ENCODE measurements around the gene SERAC1. TPM values are rescaled to one million over a fixed set of nuclear protein-coding genes. Genes with fewer than 3 reads are reported as not detected.

SERAC1 gene
- polyA plus RNA-seq, 2 of the 4 experiments (the other 2 are of a cell fraction) = 5.1 to 6.7 TPM

GRCh38 chr6:158194487-158195280 is 26.6 kb upstream of the SERAC1 start:
- no peak for TF ChIP-seq HOXB5 (CRISPR knock-in tag; IDR thresholded peaks at IDR 0.05)
- TF ChIP-seq GATA3 (IDR thresholded peaks at IDR 0.05; ENCODE audit: borderline replicate concordance) = no peak
- no peak for TF ChIP-seq RFX5 (IDR thresholded peaks at IDR 0.05)
- TF ChIP-seq, protein P1, sequence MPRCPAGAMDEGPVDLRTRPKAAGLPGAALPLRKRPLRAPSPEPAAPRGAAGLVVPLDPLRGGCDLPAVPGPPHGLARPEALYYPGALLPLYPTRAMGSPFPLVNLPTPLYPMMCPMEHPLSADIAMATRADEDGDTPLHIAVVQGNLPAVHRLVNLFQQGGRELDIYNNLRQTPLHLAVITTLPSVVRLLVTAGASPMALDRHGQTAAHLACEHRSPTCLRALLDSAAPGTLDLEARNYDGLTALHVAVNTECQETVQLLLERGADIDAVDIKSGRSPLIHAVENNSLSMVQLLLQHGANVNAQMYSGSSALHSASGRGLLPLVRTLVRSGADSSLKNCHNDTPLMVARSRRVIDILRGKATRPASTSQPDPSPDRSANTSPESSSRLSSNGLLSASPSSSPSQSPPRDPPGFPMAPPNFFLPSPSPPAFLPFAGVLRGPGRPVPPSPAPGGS (IDR thresholded peaks at IDR 0.05) = no peak
- TF ChIP-seq PHF8 (IDR thresholded peaks at IDR 0.05; ENCODE audit: borderline replicate concordance, low read depth) = no peak
- no peak for TF ChIP-seq SMC3 (IDR thresholded peaks at IDR 0.05)
- TF ChIP-seq, protein P2, sequence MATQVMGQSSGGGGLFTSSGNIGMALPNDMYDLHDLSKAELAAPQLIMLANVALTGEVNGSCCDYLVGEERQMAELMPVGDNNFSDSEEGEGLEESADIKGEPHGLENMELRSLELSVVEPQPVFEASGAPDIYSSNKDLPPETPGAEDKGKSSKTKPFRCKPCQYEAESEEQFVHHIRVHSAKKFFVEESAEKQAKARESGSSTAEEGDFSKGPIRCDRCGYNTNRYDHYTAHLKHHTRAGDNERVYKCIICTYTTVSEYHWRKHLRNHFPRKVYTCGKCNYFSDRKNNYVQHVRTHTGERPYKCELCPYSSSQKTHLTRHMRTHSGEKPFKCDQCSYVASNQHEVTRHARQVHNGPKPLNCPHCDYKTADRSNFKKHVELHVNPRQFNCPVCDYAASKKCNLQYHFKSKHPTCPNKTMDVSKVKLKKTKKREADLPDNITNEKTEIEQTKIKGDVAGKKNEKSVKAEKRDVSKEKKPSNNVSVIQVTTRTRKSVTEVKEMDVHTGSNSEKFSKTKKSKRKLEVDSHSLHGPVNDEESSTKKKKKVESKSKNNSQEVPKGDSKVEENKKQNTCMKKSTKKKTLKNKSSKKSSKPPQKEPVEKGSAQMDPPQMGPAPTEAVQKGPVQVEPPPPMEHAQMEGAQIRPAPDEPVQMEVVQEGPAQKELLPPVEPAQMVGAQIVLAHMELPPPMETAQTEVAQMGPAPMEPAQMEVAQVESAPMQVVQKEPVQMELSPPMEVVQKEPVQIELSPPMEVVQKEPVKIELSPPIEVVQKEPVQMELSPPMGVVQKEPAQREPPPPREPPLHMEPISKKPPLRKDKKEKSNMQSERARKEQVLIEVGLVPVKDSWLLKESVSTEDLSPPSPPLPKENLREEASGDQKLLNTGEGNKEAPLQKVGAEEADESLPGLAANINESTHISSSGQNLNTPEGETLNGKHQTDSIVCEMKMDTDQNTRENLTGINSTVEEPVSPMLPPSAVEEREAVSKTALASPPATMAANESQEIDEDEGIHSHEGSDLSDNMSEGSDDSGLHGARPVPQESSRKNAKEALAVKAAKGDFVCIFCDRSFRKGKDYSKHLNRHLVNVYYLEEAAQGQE (IDR thresholded peaks at IDR 0.05) = no peak
- no peak for TF ChIP-seq HOXB13 (CRISPR knock-in tag; IDR thresholded peaks at IDR 0.05; ENCODE audit: low read depth)
- no peak for TF ChIP-seq ATOH8 (CRISPR knock-in tag; IDR thresholded peaks at IDR 0.05; ENCODE audit: low read depth)
- ChIA-PET CTCF (no interaction called here), POLR2A (no interaction called here)
- Histone ChIP-seq H3K4me1 (no peaks in the 10 kb centered on the region), H3K4me3 (no peak overlapping the region), H3K9me3 (no peaks in the 10 kb centered on the region), H3K4me2 (no peak overlapping the region), H3K27ac (no peak overlapping the region)
- 91% methylated on average over 4 of the region's 4 CpGs for WGBS (ENCODE audit: missing lambda C conversion rate)
- FAIRE-seq (no peak), DNase-seq (ENCODE audit: low read depth in 1 of 2, low spot score in 1 of 2) (no peak), ATAC-seq (no peak)

DNA sequence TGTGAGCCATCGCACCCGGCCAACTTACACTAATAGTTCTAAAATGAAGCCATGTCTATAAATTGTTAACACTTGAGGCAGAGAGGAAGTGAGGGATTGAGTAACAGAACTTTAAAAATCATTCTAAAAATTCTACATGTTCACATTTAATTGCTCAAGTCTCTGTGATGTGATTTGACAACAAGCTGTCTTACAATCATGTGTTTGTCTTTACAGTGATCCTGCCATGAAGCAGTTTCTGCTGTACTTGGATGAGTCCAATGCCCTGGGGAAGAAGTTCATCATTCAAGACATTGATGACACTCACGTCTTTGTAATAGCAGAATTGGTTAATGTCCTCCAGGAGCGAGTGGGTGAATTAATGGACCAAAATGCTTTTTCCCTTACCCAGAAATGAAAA is 23.7 kb upstream of the SERAC1 start:
- ATAC-seq (no peak), FAIRE-seq (no peak), DNase-seq (ENCODE audit: low read depth in 1 of 2, low spot score in 1 of 2) (no peak)
- WGBS (ENCODE audit: missing lambda C conversion rate) = 96% methylated on average over 4 of the region's 4 CpGs
- Histone ChIP-seq H3K4me2 (no peak overlapping the region), H3K4me1 (no peaks in the 10 kb centered on the region), H3K27ac (no peak overlapping the region), H3K9me3 (no peaks in the 10 kb centered on the region), H3K4me3 (no peak overlapping the region)
- TF ChIP-seq HEYL (CRISPR knock-in tag; IDR thresholded peaks at IDR 0.05) (no peak), KDM5A (IDR thresholded peaks at IDR 0.05) (no peak), ESRRA (IDR thresholded peaks at IDR 0.05; ENCODE audit: borderline replicate concordance, low read length) (no peak), SREBF2 (IDR thresholded peaks at IDR 0.05) (no peak), CHD2 (IDR thresholded peaks at IDR 0.05; ENCODE audit: low read length, partially characterized antibody) (no peak), FOSL2 (IDR thresholded peaks at IDR 0.05) (no peak), FOSL2 (CRISPR knock-in tag; IDR thresholded peaks at IDR 0.05) (no peak), MAZ (IDR thresholded peaks at IDR 0.05; ENCODE audit: borderline replicate concordance, low read depth, low read length) (no peak), JUNB (IDR thresholded peaks at IDR 0.05) (no peak), CBX2 (IDR thresholded peaks at IDR 0.05; ENCODE audit: borderline replicate concordance, low read depth) (no peak), RNF2 (IDR thresholded peaks at IDR 0.05; ENCODE audit: borderline replicate concordance, low read depth) (no peak)
- TF ChIP-seq, protein P1 (IDR thresholded peaks at IDR 0.05) = no peak
- CTCF ChIA-PET = no interaction called here
- POLR2A ChIA-PET = no interaction called here

Measured in A549 (cell line).